AG10803 (cell line): Measurements from ENCODE around the gene CBFA2T3.

Source experiments
- DNase-seq: peaks from one replicate; pipeline ENCODE4 v3.0.0; 2010; ENCODE audit warnings: low read depth
- H3K4me3 ChIP-seq: 2 replicates; pipeline ENCODE4 v1.5.1; 2011; ENCODE audit warnings: mild to moderate bottlenecking, low read length, control low read depth
- TF ChIP-seq, protein P1 (sequence below): conservative IDR thresholded peaks from 2 replicates; pipeline ENCODE4 v1.5.1; 2011; ENCODE audit warnings: mild to moderate bottlenecking, low read length, control low read depth, inconsistent platforms

CBFA2T3 gene

DNA sequence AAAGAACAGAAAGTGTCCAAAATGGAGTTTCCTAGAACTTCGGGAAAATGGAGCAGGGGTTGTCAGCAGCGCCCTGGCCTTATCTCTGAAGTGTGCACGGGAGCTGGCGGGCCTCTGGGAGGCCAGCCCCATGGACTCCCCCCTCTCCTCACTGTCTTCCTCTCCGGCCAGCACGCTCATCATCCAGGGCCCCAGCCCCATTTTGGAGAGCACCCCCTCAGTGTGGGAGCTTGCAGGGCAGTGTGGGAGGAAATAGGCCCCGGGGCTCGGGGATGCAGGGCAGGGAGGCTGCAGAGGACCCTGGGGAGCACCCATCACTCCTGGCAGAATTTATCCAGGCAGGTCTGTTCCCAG, 105.7 kb downstream of the CBFA2T3 start:
- TF ChIP-seq, protein P1, sequence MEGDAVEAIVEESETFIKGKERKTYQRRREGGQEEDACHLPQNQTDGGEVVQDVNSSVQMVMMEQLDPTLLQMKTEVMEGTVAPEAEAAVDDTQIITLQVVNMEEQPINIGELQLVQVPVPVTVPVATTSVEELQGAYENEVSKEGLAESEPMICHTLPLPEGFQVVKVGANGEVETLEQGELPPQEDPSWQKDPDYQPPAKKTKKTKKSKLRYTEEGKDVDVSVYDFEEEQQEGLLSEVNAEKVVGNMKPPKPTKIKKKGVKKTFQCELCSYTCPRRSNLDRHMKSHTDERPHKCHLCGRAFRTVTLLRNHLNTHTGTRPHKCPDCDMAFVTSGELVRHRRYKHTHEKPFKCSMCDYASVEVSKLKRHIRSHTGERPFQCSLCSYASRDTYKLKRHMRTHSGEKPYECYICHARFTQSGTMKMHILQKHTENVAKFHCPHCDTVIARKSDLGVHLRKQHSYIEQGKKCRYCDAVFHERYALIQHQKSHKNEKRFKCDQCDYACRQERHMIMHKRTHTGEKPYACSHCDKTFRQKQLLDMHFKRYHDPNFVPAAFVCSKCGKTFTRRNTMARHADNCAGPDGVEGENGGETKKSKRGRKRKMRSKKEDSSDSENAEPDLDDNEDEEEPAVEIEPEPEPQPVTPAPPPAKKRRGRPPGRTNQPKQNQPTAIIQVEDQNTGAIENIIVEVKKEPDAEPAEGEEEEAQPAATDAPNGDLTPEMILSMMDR = no peak
- no peak for DNase-seq
- H3K4me3 ChIP-seq = no peak overlapping the region

DNA sequence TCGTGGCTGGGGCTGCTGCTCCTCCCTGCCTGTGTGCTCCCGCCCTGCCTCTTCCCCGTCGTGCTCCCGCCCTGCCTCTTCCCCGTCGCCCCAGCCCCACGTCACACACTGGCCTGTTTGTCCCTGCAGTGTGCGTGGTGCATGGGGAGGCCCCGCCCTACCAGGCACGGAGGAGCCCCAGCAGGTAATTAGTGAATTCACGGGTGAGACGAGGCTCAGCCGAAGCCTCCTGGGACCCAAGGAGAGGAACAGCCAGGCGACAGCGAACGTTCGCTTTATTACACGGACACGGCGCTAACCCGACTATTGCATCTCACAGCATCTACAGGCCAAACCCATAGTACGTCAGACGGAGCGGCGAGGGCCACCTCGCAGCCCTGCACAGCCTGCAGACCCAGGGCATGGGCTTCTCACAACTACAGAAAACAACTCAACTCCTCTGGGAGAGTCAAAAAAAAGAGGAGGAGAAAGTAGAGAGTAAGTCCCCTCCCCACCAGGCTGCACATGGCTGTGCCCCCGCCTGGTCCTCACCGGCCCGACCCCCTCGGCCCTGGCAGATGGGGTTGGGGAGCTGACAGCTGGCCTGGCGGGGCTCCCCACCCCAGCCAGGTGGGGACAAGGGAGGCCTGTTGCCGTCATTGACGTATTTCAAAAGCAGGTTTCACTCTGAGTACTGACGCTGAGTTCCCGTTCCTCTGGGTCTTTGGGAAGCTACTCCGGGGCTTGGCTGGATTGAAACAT, 106.2 kb downstream of the CBFA2T3 start:
- DNase-seq = no peak
- TF ChIP-seq, protein P1 = no peak
- no peak overlapping the region for H3K4me3 ChIP-seq

DNA sequence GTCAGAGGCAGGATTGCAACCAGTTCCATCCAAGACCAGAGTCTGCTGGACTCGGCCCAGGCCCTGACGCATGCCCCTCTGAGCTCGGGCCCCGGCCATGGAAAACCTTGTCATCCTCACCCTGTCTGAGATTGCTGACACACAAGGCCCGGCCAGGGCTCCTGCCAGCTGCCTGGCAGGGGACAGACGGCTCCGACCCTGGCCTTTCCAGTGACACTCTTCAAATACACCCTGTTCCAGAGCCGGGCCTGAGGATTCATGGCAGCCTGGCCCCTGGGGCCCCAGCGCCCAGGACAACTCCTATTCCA, 107.4 kb downstream of the CBFA2T3 start:
- H3K4me3 ChIP-seq = no peak overlapping the region
- TF ChIP-seq, protein P1 = no peak
- DNase-seq = no peak

DNA sequence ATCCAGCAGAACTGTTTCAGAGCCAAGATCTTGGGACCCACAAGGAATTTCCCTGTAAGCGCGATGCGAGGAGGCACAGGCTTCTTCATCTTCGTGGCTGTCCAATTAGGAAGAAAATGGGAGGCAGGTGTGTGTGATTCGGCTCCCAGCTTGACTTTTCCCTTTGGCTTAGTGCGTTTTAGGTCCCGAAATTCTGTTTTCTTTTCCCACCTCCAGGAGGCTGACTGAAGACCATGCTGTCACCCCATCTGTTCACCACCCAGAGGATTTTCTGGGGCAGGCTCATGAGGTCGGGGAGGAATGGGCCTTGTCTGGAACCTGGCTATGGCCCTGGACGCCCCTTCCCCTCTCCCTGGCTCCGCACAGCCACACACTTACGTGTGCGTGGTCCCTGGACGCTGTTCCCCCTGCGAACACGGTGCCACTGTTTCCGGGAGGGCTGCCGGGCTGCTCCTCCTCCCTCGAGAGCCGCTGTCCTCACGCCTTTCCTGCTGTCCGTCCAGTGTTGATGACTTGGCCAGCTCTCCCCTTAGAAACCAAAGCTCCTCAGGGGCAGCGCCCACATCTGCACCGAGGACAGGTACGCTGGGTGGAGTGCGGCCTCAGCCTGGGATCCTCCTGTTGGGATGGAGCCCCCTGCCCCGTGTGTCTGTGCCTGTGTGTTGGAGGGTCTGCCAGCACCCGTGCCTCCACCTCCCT, 107.9 kb downstream of the CBFA2T3 start:
- H3K4me3 ChIP-seq = no peak overlapping the region
- TF ChIP-seq, protein P1 = no peak
- DNase-seq = no peak

DNA sequence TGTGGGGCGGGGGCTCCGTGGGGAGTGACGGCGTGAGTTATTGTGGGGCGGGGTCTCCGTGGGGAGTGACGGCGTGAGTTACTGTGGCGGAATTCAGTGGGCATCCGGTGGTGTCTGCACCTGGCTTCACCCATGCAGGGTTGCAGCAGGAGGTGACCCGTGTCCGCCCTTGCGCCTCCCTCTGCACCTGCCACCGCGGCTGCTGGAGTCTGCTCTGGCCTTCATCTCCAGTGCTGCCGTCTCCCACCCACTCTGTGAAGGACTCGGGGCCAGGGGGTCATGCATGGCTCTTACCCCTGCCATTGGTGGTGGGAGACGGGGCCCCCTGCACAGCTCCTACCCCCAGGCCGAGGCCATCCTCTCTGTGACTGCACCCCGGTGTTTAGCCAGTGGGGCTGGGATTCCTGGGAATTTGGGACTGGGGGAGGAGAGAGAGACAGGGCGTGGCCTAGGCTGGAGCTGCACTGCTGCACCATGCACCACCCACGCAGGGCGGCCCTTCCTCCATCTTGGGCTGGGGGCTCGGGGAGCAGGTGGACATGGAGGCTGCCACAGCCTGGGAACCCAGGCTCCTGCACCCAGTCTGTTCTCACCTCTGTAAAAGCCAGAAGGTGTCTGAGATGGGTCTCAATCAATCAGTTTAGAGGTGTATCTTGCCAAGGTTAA, 109.3 kb downstream of the CBFA2T3 start:
- TF ChIP-seq, protein P1 = no peak
- H3K4me3 ChIP-seq = no peak overlapping the region
- DNase-seq = no peak

DNA sequence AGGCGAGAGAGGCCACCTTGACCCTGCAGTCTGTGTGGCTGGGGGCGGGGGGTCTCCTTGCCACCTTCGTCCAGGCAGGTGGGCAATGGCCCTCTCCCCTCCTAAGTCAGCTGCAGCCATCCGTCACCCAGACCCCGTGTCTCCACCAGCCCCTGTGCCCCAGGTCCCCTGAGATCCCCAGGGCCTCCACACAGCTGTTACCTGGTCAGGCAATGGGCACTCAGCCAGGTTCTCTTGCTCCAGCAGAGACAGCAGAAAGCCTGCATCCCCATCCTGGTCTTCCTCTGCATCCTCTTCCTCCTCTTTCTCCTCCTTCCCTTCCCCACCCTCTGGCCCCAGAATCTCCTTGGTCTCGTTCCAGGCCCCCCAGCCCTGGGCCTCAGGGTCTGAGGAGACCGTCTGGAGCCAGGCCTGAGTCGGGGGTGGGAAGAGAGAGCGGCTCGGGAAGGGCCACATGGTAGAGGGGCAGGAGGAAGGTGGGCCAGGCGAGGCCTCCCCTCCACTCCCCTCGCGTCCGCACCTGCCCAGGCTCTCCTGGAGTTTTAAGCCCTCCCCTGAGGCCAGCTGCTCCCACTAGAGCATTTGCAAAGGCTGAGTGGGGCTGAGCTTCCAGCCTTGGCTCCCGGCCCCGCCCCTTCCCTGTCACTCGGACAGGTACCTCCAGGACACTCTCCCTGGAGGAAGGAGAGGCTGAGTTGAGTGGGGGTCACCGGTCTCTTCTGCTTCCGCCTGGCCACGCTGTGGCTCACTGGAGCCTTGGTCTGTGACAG, 110.7 kb downstream of the CBFA2T3 start, which contains the start of gene PABPN1L:
TSS of gene PABPN1L (minus strand) at position 510 of the 770 bp plus-strand sequence. CDS start at position 456, 54 bp downstream.
- no peak within 1 kb of the TSS for H3K4me3 ChIP-seq
- TF ChIP-seq, protein P1 = no peak
- DNase-seq = no peak
